NOMO-1 treated with dmso at 0.1 percent for 144 hours (cell line): ENCODE measurements around the gene APPBP2.
A peak's percentile ranks its signal among the peaks of the same experiment; 100 is the strongest.
"Not testable (repeated sequence)": the region's sequence is repeated elsewhere in the genome, so short reads cannot be mapped to it uniquely, and the experiment has no call there.

Source experiments
- DNase-seq: peaks from one replicate; lab custom pipeline; 2025; ENCODE audit not compliant: unreplicated experiment; lab: John Stamatoyannopoulos, UW

Gene APPBP2

DNA sequence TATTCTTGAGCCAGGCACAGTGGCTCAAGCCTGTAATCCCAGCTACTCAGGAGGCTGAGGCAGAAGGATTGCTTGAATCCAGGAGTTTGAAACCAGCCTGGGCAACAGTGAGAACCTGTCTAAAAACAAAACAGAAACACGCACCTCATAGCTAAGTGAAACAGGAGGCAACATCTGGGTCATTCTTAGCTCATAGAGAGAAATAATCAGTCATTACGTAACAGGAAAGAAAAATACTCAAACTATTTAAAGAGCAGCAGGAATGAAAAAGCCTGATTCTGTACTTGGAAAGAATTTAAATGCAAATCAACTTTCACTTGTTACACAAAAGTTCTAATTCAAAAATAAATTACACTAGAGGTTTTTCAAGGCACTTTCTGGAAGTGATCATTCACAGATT, 86.5 kb downstream of the APPBP2 start:
- no peak for DNase-seq

DNA sequence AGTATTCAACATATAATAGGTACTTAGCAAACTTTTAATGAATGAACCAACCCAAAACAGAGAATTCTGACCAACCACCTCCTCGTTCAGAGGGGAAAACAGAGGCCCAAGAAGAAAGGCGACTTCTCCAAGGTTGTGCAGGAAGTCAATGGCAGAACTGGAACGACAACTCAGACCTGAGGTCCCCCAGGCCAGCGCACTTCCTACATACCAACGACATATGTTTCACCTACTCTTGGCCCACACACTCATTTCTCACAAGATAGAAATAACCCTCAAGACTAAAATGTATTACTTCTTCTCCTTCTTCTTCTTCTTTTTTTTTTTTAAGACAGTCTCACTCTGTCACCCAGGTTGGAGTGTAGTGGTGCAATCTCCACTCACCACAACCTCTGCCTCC, 89.4 kb downstream of the APPBP2 start:
- DNase-seq, result no peak

DNA sequence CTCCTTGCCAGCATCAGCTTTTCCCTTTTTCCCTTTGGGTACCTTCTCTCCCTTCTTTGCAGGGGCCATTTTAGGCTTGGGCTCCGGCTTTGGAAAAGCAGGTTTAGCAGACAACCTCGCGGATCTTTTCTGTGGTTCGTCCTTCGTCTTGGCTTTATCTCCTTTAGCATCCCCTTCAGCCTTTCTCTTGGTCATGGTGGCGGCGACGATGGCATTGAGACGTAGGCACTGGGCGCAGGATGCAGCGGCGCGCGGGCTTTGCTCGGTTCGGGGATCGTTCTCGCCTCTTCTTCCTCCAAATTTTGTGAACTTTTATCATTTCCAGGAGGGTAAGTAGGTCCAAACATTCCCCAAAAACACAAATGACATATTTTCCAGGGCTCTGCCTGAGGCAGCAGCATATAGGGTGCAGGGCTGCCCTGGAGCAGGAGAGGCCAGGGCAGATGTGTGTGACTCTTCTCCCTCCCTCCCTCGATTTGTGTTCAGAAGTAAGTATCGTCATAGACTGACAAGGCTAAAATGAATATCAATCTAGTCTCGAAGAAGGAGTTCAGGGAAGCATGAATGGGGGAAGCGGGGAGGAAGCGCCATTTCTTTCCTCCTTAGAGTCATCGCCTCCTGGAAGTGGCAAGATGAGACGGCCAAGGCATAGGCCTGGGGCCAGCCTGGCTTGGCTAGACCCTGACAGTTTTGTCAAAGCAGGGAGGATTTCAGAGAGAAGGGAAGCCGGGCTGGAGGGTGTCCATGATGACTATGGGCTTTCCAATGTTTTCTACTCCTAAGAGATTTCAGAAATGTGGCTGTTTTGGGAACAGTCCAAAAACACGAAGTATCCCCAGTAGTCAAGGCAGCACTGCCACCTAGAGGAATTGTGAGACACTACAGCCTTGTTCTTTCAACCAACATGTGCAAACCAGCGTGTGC, 90.5 kb downstream of the APPBP2 start:
- DNase-seq, result peak; percentile 40

DNA sequence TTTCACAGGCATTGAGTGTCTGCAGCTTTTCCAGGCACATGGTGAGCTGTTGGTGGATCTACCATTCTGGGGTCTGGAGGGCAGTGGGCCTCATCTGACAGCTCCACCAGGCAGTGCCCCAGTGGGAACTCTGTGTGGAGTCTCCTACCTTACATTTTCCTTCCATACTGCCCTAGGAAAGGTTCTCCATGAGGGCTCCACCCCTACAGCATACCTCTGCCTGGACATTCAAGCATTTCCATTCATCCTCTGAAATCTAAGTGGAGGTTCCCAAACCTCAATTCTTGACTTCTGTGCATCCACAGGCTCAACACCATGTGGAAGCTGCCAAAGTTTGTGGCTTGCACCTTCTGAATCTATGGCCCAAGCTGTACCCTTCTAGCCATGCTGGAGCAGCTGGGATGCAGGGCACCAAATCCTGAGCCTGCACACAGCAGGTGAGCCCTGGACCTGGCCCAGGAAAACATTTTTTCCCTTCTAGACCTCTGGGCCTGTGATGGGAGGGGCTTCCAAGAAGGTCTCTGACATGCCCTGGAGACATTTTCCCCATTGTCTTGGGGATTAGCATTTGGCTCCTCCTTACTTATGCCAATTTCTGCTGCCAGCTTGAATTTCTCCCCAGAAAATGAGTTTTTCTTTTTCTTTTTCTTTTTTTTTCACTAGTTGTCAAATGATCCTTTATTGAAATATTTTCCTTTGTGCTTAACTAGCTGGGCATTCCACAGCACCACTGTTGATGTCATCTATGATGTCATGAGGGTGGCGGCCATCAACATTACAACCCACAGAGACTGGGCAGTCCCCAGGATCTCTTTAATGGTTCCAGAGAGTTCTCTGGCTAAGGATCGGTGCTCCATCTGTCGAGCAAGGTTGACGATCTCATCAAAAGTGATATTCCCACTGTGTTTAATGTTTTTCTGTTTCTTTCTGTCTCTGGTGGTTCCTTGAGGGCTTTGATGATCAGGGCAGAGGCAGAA, 92.7 kb downstream of the APPBP2 start:
- DNase-seq, result not testable (repeated sequence)

DNA sequence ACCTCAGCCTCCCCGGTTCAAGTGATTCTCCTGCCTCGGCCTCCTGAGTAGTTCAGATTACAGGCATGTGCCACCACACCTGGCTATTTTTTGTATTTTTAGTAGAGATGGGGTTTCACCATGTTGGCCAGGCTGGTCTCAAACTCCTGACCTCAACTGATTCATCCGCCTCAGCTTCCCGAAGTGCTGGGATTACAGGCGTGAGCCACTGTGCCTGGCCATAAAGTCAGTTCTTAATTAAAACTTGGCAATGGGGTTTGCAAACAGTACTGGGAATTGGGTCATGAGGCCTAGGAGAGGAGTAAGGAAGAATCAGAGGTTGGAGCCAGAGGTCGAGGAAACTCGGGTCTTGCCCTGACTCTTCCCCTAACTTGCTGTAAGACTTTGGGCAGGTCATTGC, 95.5 kb downstream of the APPBP2 start:
- not testable (repeated sequence) for DNase-seq

DNA sequence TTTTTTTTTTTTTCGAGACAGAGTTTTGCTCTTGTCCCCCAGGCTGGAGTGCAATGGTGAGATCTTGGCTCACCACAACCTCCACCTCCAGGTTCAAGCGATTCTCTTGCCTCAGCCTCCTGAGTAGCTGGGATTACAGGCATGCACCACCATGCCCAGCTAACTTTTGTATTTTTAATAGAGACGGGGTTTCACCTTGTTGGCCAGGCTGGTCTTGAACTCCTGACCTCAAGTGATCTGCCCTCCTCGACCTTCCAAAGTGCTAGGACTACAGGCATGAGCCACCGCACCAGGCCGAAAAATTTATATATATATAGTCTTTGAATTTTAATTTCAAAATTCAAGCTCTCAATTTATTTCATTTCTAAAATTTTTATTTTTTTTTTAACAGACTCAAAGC, 97.6 kb downstream of the APPBP2 start:
- DNase-seq, result not testable (repeated sequence)

DNA sequence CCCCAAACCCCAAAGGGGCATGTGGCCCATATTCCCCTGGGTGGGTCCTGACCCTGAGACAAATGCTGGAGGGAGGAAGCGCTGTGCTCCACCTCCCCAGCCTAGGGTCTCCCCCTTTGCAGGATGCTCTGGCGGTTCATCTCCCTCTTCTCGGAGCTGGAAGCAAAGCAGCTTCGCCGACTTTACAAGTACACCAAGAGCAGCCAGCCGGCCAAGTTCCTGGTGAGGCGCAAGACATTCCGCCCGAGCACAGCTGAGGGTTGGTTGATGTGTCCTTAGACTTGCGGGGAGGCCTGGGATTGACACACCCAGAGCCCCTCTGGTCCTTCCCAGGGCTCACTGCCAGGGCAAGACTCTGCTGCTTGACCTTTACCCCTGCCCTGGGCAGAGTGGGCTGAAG, 99.4 kb downstream of the APPBP2 start:
- no peak for DNase-seq

DNA sequence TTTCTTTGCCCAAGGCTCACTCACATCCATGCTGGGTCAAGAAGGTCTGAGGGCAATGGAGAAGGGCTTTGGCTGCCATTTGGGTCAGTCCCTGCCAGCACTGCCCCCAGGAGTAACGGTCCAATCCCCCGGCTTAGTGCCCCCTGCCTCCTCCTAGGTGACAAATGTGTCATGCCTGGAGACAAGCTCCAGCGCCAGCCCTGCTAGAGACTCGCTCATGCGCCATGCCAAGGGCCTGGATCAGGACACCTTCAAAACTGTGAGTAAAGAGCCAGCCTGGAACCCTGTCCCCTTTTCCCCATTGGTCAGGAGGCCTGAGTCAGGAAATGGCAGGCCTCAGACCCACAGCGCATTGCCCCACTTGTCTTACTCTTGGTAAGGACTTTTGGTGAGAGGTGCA, 100.4 kb downstream of the APPBP2 start:
- no peak for DNase-seq

DNA sequence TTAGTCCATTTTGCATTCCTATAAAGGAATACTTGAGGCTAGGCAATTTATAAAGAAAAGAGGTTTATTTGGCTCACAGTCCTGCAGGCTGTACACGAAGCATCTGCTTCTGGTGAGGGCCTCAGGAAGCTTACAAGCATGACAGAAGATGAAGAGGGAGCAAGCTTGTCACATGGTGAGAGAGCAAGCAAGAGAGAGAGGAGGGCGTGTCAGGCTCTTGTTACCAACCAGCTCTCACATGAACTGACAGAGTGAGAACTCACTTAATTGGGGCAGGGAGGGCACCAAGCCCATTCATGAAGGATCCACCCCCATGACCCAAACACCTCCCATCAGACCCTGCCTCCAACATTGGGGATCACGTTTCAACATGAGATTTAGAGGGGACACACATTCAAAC, 102.2 kb downstream of the APPBP2 start:
- DNase-seq, result no peak

DNA sequence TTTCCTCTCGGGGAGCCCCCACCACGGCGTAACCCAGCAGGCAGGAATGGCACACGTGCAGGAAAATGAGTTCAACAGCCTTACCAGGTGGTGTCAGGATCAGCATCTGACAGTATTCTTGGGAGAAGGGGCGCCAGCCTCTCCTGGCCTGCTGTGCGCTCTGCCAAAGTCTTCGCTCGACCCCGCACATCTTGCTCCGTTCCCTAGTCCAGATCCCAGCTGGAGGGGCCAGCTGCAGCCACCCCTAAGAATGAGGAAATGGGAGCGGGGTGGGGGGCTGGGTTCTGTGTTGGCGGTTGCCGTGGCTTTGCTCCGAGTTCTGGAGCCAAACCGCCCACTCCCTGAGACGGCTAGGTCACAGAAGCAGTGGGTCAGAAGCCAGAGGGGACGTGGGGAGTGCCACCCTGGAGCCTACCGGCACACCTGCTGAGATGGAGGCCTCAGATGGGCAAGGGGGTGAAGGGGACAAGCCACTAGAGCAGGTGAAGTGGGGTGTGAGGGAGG, 103.8 kb downstream of the APPBP2 start, which contains the start of gene CHCT1:
TSS of gene CHCT1 (plus strand) at position 328 of the 504 bp plus-strand sequence. CDS start at position 432, 104 bp downstream.
- no peak for DNase-seq

DNA sequence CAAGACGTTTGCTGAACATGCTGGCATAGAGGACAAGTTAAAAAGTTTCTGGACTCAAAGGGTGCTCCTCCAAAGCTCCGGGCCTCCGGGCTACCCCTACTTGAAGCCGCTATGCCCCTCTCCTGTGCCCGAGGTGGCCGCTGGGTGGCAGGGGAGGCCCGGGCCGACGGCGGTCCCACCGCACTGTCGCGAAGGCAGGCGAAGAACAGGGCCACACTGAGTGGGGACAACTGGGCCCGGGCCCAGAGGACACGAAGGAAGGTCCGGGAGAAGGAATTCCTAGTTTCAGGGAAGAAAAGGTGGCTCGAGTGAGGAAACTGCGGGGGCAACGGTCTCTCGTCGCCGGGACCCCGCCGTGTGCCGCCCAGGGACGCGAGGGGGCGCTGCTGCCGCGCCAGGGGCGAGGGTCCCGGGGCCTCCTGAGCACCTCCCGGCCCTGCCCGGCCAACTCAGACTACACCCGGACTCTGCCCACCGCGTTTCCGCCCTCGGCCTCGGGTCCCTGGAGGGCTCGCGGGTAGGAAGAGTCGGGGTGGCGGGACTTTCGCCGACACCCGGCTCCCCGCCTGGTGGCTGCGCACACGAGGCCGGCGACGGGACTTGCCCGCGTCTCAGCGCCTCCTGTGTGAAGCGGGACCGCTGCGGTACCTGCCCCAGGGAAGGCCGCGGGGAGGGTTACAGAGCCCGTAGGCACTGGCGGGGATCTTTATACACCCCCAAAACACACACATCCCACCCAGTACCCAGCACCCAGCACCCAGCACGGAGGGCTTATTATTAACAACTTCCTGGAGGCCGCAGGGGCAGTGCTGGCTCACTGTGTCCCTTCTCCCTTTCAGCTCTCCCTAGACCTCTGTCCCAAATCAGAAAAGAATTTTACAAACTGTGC, 104.5 kb downstream of the APPBP2 start:
- DNase-seq, result peak; percentile 79

DNA sequence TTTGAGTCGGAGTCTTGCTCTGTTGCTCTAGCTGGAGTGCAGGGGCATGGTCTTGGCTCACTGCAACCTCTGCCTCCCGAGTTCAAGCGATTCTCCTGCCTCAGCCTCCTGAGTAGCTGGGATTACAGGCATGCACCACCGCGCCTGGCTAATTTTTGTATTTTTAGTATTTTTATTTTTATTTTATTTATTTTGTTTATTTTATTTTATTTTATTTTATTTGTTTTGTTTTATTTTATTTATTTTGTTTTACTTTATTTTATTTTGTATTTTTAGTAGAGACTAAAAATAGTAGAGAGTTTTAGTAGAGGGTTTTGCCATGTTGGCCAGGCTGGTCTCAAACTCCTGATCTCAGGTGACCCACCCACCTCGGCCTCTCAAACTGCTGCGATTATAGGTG, 106.2 kb downstream of the APPBP2 start:
- DNase-seq, result not testable (repeated sequence)

DNA sequence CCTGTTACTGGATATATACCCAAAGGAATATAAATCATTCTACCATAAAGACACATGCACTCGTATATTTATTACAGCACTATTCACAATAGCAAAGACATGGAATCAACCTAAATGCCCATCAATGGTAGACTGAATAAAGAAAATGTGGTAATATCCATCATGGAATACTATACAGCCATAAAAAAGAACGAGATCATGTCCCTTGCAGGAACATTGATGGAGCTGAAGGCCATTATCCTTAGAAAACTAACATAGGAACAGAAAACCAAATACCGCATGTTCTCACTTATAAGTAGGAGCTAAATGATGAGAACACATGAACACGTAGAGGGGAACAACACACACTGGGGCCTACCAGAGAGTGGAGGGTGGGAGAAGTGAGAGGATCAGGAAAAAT, 107.0 kb downstream of the APPBP2 start:
- DNase-seq, result not testable (repeated sequence)

DNA sequence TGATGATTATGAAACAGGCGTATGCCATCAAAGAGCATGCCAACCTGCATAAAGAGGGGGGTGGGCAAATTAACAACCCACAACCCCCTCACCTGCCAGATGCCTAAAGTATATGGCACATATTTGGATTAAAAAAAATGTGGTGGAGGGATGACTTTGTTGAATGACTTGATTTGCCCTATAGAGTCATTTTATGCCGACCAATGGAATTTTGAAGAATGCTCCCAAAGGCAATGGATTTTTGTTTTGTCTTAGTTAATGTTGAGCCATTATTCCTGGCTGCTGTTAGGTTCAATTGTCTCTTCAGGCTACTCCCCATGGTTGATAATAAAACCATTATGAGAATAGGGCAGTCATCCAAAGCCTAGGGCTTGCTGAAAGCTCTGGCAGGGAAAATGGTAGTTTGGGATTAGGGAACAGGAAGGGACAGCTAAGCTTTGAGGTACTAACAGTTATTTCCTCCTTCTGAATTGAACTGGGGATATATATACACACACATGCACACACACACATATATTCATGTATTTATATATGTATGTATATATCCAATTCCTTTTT, 109.6 kb downstream of the APPBP2 start:
- no peak for DNase-seq

DNA sequence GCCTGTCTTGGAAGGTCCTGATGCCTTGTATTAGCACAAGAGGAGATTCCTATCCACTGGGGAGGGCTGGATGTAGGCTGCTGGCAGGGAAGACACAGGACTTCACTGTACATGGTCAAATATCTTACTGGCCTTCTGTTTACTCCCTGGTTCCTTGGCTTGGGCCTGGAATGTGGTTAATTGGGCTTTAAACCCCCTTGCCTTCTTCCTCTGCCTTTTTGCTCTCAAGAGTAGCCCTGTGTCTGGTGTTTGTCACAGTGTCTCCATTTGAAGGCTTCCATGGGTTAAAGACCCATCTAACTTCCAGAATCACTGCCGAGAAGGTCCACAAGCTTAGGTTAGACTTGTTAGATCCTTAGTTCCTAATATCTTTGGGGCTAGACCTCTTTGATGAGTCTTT, 110.9 kb downstream of the APPBP2 start:
- DNase-seq, result no peak

DNA sequence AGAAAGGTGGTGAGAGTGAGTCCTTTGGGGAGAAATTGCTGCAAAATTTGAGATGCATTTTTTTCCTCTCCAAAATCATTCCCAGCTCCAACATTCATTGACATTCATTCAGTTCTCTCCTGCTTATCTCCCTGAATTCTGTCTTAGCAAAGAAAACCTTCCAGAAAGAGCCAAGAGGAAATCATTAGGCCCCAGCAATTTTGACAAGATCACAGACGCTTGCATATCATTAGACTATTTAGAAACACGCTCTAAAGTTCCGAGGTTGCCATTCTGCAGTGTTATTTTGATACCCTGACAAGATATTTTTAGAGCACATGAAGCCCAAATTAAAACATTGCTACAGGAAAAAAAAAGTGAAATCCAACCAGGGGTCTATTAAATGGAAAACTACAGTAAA, 113.3 kb downstream of the APPBP2 start:
- DNase-seq, result no peak

DNA sequence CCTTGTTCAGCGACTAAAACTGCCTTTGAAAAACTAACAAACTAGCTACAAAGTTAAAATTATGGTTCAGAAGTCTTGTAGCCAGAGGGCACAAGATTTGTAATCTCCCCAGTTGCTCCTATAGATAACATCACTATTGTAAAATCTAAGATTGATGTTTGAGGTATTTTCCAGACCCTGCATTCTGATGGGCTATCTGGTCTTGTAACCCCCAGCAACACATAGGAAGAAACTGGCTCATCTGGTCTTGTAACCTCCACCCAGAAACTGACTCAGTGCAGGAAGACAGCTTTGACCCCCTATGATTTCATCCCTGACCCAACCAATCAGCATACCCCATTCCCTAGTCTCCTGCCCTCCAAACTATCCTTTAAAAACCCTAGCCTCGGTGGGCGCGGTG, 116.0 kb downstream of the APPBP2 start:
- DNase-seq, result no peak

DNA sequence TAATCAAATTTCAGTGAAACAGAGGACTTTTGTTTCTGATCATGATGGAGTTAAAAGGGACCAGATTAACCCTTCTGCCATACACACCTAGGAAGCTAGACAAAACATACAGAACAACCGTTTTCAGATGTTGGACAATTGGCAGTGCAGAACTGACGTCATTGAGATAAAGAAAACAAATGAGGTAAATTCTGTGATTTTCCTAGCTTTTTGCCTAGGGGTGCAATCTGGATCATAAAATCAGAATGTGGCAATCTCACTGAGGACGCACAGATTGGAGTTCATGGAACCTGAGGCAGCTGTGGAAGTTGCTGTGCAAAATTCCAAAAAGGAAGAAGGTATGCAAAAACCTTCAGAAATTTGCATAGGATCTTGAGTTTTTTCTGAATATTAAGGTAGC, 119.2 kb downstream of the APPBP2 start:
- DNase-seq, result no peak

DNA sequence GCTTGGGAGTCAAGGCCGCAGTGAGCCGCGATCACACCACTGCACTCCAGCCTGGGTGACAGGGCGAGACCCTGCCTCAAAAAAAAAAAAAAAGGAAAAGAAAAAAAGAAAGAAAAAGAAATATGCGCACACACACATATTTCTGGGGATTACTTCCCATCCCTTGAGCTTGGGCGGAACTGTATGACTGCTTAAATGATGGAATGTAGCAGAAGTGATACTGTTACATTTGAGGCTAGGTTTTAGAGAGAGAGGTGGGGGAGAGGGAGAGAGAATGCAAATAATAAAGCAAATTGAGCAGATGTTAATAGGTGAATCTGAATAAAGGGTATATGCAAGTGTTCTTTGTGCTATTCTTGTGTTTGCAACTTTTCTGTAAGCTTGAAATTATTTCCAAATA, 122.1 kb downstream of the APPBP2 start:
- no peak for DNase-seq

DNA sequence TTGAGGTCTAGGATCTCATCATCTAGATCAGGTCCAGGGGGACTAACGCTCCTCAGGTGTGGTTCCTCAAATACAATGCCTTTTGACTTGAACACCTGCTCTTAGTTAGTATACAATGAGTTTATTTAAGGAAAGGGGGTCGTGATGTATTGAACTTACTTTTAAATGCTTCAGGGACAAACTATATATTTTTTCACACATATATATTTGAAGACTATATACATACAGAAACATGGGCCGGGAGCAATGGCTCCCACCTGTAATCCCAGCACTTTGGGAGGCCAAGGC, 122.6 kb downstream of the APPBP2 start:
- no peak for DNase-seq
